Measurements from ENCODE around the gene ZFYVE19.
"Not testable (repeated sequence)": the region's sequence is repeated elsewhere in the genome, so short reads cannot be mapped to it uniquely, and the experiment has no call there.

DNA sequence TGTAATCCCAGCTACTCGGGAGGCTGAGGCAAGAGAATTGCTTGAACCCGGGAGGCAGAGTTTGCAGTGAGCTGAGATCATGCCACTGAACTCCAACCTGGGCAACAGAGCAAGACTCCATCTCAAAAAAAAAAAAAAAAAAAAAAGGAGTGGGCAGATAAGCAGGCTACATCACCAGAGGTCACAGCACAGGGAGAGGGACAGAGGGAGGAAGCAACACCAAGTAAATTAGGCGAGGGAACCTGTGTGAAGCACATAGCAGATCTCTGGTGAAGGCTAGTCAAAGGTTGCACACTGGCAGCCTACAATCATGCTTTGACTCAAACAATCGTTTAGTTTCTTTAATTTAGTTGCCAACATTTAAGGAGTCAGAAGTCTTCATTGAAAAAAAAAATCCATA, 54.3 kb downstream of the ZFYVE19 start:
- TF ChIP-seq CTCF (conservative IDR thresholded peaks at IDR 0.05; ENCODE audit: low read depth in 2 of 2); EZH2 (IDR thresholded peaks at IDR 0.05; ENCODE audit: low read depth, unreplicated experiment); POLR2AphosphoS5 (IDR thresholded peaks at IDR 0.05; ENCODE audit: low read depth); STAT1 (IDR thresholded peaks at IDR 0.05; ENCODE audit: unreplicated experiment); JUNB (IDR thresholded peaks at IDR 0.05; ENCODE audit: unreplicated experiment); CREB1 (CRISPR knock-in tag; IDR thresholded peaks at IDR 0.05; ENCODE audit: low read depth); EZH2phosphoT487 (IDR thresholded peaks at IDR 0.05; ENCODE audit: unreplicated experiment); ZNF331 (CRISPR knock-in tag; IDR thresholded peaks at IDR 0.05; ENCODE audit: low read depth): not testable (repeated sequence)
- TF ChIP-seq, protein P1, sequence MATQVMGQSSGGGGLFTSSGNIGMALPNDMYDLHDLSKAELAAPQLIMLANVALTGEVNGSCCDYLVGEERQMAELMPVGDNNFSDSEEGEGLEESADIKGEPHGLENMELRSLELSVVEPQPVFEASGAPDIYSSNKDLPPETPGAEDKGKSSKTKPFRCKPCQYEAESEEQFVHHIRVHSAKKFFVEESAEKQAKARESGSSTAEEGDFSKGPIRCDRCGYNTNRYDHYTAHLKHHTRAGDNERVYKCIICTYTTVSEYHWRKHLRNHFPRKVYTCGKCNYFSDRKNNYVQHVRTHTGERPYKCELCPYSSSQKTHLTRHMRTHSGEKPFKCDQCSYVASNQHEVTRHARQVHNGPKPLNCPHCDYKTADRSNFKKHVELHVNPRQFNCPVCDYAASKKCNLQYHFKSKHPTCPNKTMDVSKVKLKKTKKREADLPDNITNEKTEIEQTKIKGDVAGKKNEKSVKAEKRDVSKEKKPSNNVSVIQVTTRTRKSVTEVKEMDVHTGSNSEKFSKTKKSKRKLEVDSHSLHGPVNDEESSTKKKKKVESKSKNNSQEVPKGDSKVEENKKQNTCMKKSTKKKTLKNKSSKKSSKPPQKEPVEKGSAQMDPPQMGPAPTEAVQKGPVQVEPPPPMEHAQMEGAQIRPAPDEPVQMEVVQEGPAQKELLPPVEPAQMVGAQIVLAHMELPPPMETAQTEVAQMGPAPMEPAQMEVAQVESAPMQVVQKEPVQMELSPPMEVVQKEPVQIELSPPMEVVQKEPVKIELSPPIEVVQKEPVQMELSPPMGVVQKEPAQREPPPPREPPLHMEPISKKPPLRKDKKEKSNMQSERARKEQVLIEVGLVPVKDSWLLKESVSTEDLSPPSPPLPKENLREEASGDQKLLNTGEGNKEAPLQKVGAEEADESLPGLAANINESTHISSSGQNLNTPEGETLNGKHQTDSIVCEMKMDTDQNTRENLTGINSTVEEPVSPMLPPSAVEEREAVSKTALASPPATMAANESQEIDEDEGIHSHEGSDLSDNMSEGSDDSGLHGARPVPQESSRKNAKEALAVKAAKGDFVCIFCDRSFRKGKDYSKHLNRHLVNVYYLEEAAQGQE (IDR thresholded peaks at IDR 0.05; ENCODE audit: unreplicated experiment), result not testable (repeated sequence)
- TF ChIP-seq, protein P2, sequence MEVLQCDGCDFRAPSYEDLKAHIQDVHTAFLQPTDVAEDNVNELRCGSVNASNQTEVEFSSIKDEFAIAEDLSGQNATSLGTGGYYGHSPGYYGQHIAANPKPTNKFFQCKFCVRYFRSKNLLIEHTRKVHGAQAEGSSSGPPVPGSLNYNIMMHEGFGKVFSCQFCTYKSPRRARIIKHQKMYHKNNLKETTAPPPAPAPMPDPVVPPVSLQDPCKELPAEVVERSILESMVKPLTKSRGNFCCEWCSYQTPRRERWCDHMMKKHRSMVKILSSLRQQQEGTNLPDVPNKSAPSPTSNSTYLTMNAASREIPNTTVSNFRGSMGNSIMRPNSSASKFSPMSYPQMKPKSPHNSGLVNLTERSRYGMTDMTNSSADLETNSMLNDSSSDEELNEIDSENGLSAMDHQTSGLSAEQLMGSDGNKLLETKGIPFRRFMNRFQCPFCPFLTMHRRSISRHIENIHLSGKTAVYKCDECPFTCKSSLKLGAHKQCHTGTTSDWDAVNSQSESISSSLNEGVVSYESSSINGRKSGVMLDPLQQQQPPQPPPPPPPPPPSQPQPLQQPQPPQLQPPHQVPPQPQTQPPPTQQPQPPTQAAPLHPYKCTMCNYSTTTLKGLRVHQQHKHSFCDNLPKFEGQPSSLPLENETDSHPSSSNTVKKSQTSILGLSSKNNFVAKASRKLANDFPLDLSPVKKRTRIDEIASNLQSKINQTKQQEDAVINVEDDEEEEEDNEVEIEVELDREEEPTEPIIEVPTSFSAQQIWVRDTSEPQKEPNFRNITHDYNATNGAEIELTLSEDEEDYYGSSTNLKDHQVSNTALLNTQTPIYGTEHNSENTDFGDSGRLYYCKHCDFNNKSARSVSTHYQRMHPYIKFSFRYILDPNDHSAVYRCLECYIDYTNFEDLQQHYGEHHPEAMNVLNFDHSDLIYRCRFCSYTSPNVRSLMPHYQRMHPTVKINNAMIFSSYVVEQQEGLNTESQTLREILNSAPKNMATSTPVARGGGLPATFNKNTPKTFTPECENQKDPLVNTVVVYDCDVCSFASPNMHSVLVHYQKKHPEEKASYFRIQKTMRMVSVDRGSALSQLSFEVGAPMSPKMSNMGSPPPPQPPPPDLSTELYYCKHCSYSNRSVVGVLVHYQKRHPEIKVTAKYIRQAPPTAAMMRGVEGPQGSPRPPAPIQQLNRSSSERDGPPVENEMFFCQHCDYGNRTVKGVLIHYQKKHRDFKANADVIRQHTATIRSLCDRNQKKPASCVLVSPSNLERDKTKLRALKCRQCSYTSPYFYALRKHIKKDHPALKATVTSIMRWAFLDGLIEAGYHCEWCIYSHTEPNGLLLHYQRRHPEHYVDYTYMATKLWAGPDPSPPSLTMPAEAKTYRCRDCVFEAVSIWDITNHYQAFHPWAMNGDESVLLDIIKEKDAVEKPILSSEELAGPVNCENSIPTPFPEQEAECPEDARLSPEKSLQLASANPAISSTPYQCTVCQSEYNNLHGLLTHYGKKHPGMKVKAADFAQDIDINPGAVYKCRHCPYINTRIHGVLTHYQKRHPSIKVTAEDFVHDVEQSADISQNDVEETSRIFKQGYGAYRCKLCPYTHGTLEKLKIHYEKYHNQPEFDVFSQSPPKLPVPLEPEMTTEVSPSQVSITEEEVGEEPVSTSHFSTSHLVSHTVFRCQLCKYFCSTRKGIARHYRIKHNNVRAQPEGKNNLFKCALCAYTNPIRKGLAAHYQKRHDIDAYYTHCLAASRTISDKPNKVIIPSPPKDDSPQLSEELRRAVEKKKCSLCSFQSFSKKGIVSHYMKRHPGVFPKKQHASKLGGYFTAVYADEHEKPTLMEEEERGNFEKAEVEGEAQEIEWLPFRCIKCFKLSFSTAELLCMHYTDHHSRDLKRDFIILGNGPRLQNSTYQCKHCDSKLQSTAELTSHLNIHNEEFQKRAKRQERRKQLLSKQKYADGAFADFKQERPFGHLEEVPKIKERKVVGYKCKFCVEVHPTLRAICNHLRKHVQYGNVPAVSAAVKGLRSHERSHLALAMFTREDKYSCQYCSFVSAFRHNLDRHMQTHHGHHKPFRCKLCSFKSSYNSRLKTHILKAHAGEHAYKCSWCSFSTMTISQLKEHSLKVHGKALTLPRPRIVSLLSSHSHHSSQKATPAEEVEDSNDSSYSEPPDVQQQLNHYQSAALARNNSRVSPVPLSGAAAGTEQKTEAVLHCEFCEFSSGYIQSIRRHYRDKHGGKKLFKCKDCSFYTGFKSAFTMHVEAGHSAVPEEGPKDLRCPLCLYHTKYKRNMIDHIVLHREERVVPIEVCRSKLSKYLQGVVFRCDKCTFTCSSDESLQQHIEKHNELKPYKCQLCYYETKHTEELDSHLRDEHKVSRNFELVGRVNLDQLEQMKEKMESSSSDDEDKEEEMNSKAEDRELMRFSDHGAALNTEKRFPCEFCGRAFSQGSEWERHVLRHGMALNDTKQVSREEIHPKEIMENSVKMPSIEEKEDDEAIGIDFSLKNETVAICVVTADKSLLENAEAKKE (CRISPR knock-in tag; IDR thresholded peaks at IDR 0.05), result not testable (repeated sequence)
